Gastroesophageal sphincter (tissue), 4 donors: ENCODE results near the gene NR6A1. TPM values are rescaled to one million over a fixed set of nuclear protein-coding genes. Genes with fewer than 3 reads are reported as not detected.

ENCODE experiments used
- ATAC-seq: fragments of 150-250 bp; one replicate; pipeline ENCODE4 v1.9.1; 2016; ENCODE audit warnings: mild to moderate bottlenecking, moderate library complexity
- H3K27ac ChIP-seq, 4 donors: fragments of 200-600 bp; sonication (generic) in 3 of 4; 1 replicate in 3 of 4; 2 replicates in 1 of 4; pipeline ENCODE4 v1.5.1; 2016 to 2019
- H3K27me3 ChIP-seq: fragments of 200-600 bp; sonication (generic); one replicate; pipeline ENCODE4 v1.5.1; 2019
- H3K36me3 ChIP-seq, 2 donors: fragments of 200-600 bp; sonication (generic); one replicate each; pipeline ENCODE4 v1.5.1; 2019; ENCODE audit warnings: control low read depth in 1 of 2
- H3K4me1 ChIP-seq, 3 donors: fragments of 200-600 bp; sonication (generic); 1 replicate in 2 of 3; 2 replicates in 1 of 3; pipeline ENCODE4 v1.5.1; 2016 to 2019; ENCODE audit warnings: control low read depth in 2 of 3
- H3K4me3 ChIP-seq, 2 donors: fragments of 200-600 bp; sonication (generic); one replicate each; pipeline ENCODE4 v1.5.1; 2019; ENCODE audit warnings: mild to moderate bottlenecking in 1 of 2, moderate library complexity in 1 of 2
- H3K9me3 ChIP-seq, 3 donors: fragments of 200-600 bp; sonication (generic); one replicate each; pipeline ENCODE4 v1.5.1; 2017 to 2019; ENCODE audit warnings: control low read depth in 2 of 3
- CTCF ChIP-seq, 4 experiments: fragments of 200-600 bp in 2 of 4; fragments of 450-650 bp in 2 of 4; sonication (generic) in 1 of 4; IDR thresholded peaks; one replicate each; pipeline ENCODE4 v1.5.1; 2017 to 2019; ENCODE audit warnings: antibody characterized with exemption in 4 of 4, mild to moderate bottlenecking in 2 of 4, moderate library complexity in 2 of 4
- EP300 ChIP-seq: sonication (generic); formaldehyde crosslinking; IDR thresholded peaks from one replicate; pipeline ENCODE4 v1.6.1; 2017; ENCODE audit warnings: antibody characterized with exemption, mild to moderate bottlenecking
- POLR2A ChIP-seq, 2 donors: fragments of 450-650 bp; IDR thresholded peaks; one replicate each; pipeline ENCODE4 v1.6.1; 2017; ENCODE audit warnings: antibody characterized with exemption in 2 of 2, mild to moderate bottlenecking in 2 of 2, moderate library complexity in 1 of 2
- POLR2AphosphoS5 ChIP-seq: sonication (generic); formaldehyde crosslinking; IDR thresholded peaks from one replicate; pipeline ENCODE4 v1.6.1; 2017; ENCODE audit warnings: antibody characterized with exemption
- WGBS, 2 donors: methylation state at CpG; one replicate each; pipeline ENCODE4 v1.1.5; 2018; ENCODE audit warnings: low coverage in 1 of 2; 5-methylcytosine and 5-hydroxymethylcytosine counted together
- total RNA-seq, 4 donors: library from RNA; depleted of rRNA; stranded (reverse); fragments of >200 nt; gene quantifications; one replicate each; pipeline ENCODE4 v1.1.0, GENCODE V29; 2016

Gene NR6A1
- total RNA-seq, 4 donors from 2014 or later: 0.16 to 4.4 (median 0.62) TPM

- ATAC-seq: no peak
- WGBS, 2 donors: 75% methylated on average over 2 of the region's 3 CpGs; no CpG with 5 or more reads in 1 of the 2 donors
- H3K4me1 ChIP-seq: peaks cover 0 to 16% (median 7%) of the 10 kb centered on the region in 3 donors
- H3K27me3 ChIP-seq: peaks cover 93% of the 10 kb centered on the region
- no peaks in the 10 kb centered on the region for H3K9me3 ChIP-seq
- H3K4me3 ChIP-seq: no peak overlapping the region
- TF ChIP-seq CTCF (IDR thresholded peaks at IDR 0.05) (no peak), EP300 (no peak), POLR2A (IDR thresholded peaks at IDR 0.05) (no peak), POLR2AphosphoS5 (no peak)
- no peak overlapping the region for H3K27ac ChIP-seq
- H3K36me3 ChIP-seq: no peaks in the 10 kb centered on the region
These were observed 271.9 kb downstream of the NR6A1 start for GRCh38 chr9:124499216-124499615.

GRCh38 chr9:124498499-124499146, 272.5 kb downstream of the NR6A1 start:
- no CpG with 5 or more reads among the region's 15 CpGs for WGBS, 2 donors
- H3K4me3 ChIP-seq: no peak overlapping the region
- no peaks in the 10 kb centered on the region for H3K9me3 ChIP-seq
- no peak for ATAC-seq
- H3K27me3 ChIP-seq: peaks cover 93% of the 10 kb centered on the region
- H3K27ac ChIP-seq: no peak overlapping the region
- H3K36me3 ChIP-seq: no peaks in the 10 kb centered on the region
- TF ChIP-seq EP300 (no peak), POLR2A (IDR thresholded peaks at IDR 0.05) (no peak), CTCF (IDR thresholded peaks at IDR 0.05) (no peak), POLR2AphosphoS5 (no peak)
- H3K4me1 ChIP-seq: peaks cover 0 to 10% (median 4%) of the 10 kb centered on the region in 3 donors

- no peak overlapping the region for H3K4me3 ChIP-seq
- no peaks in the 10 kb centered on the region for H3K9me3 ChIP-seq
- TF ChIP-seq POLR2AphosphoS5: no peak
- no peak for TF ChIP-seq CTCF (IDR thresholded peaks at IDR 0.05)
- TF ChIP-seq EP300: no peak
- TF ChIP-seq POLR2A (IDR thresholded peaks at IDR 0.05): no peak
- WGBS, 2 donors: no CpG with 5 or more reads among the region's 6 CpGs
- ATAC-seq: no peak
- H3K4me1 ChIP-seq: peaks cover 0 to 4% (median 2%) of the 10 kb centered on the region in 3 donors
- H3K27ac ChIP-seq: no peak overlapping the region
- H3K27me3 ChIP-seq: peaks cover 91% of the 10 kb centered on the region
- no peaks in the 10 kb centered on the region for H3K36me3 ChIP-seq
These were observed 273.1 kb downstream of the NR6A1 start for GRCh38 chr9:124498040-124498439.

- no peak overlapping the region for H3K27ac ChIP-seq
- no peak for ATAC-seq
- H3K4me3 ChIP-seq: no peak overlapping the region
- peaks cover 91% of the 10 kb centered on the region for H3K27me3 ChIP-seq
- no peaks in the 10 kb centered on the region for H3K4me1 ChIP-seq
- 90% methylated on average over 6 of the region's 8 CpGs; no CpG with 5 or more reads in 1 of the 2 donors for WGBS, 2 donors
- H3K36me3 ChIP-seq: no peaks in the 10 kb centered on the region
- H3K9me3 ChIP-seq: no peaks in the 10 kb centered on the region
- TF ChIP-seq POLR2AphosphoS5 (no peak), EP300 (no peak), POLR2A (IDR thresholded peaks at IDR 0.05) (no peak), CTCF (IDR thresholded peaks at IDR 0.05) (no peak)
These were observed 273.7 kb downstream of the NR6A1 start for GRCh38 chr9:124497441-124497840.

- H3K36me3 ChIP-seq: no peaks in the 10 kb centered on the region
- WGBS, 2 donors: 100% methylated on average over 1 of the region's 15 CpGs; no CpG with 5 or more reads in 1 of the 2 donors
- ATAC-seq: no peak
These were observed 274.6 kb downstream of the NR6A1 start for GRCh38 chr9:124496463-124496862.

More at GRCh38 chr9:124496463-124496862, 274.6 kb downstream of the NR6A1 start:
- no peak overlapping the region for H3K4me3 ChIP-seq
- H3K27me3 ChIP-seq: peaks cover 91% of the 10 kb centered on the region
- no peak for TF ChIP-seq POLR2AphosphoS5
- TF ChIP-seq CTCF (IDR thresholded peaks at IDR 0.05): no peak
- TF ChIP-seq EP300: no peak
- no peak for TF ChIP-seq POLR2A (IDR thresholded peaks at IDR 0.05)
- H3K9me3 ChIP-seq: no peaks in the 10 kb centered on the region
- H3K27ac ChIP-seq: no peak overlapping the region
- no peaks in the 10 kb centered on the region for H3K4me1 ChIP-seq
